22Rv1 (cell line): ENCODE measurements around the gene TOP3A.

Experiments
- H3K27ac ChIP-seq: fragments of 450-650 bp; 2 replicates; pipeline ENCODE4 v1.5.1; 2017
- ZFX ChIP-seq: fragments of 450-650 bp; IDR thresholded peaks from 2 replicates; pipeline ENCODE4 v1.6.1; 2017; ENCODE audit warnings: antibody characterized with exemption, borderline replicate concordance
- TF ChIP-seq, protein P1 (sequence below): fragments of 450-650 bp; IDR thresholded peaks from 2 replicates; pipeline ENCODE4 v1.5.1; 2017; ENCODE audit warnings: mild to moderate bottlenecking

TOP3A gene

GRCh38 chr17:18234853-18235380 lies 79.9 kb downstream of the TOP3A start:
- no peak overlapping the region for H3K27ac ChIP-seq

GRCh38 chr17:18233803-18234518 lies 80.8 kb downstream of the TOP3A start:
- H3K27ac ChIP-seq, result no peak overlapping the region
- TF ChIP-seq, protein P1, sequence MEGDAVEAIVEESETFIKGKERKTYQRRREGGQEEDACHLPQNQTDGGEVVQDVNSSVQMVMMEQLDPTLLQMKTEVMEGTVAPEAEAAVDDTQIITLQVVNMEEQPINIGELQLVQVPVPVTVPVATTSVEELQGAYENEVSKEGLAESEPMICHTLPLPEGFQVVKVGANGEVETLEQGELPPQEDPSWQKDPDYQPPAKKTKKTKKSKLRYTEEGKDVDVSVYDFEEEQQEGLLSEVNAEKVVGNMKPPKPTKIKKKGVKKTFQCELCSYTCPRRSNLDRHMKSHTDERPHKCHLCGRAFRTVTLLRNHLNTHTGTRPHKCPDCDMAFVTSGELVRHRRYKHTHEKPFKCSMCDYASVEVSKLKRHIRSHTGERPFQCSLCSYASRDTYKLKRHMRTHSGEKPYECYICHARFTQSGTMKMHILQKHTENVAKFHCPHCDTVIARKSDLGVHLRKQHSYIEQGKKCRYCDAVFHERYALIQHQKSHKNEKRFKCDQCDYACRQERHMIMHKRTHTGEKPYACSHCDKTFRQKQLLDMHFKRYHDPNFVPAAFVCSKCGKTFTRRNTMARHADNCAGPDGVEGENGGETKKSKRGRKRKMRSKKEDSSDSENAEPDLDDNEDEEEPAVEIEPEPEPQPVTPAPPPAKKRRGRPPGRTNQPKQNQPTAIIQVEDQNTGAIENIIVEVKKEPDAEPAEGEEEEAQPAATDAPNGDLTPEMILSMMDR, result no peak
- TF ChIP-seq ZFX, result no peak

More at GRCh38 chr17:18234853-18235380, 79.9 kb downstream of the TOP3A start:
- TF ChIP-seq ZFX, result no peak
- TF ChIP-seq, protein P1, result no peak

- H3K27ac ChIP-seq, result no peak overlapping the region
- TF ChIP-seq, protein P1, result no peak
- TF ChIP-seq ZFX, result no peak
Observed at GRCh38 chr17:18231164-18231563, 83.6 kb downstream of the TOP3A start.

DNA sequence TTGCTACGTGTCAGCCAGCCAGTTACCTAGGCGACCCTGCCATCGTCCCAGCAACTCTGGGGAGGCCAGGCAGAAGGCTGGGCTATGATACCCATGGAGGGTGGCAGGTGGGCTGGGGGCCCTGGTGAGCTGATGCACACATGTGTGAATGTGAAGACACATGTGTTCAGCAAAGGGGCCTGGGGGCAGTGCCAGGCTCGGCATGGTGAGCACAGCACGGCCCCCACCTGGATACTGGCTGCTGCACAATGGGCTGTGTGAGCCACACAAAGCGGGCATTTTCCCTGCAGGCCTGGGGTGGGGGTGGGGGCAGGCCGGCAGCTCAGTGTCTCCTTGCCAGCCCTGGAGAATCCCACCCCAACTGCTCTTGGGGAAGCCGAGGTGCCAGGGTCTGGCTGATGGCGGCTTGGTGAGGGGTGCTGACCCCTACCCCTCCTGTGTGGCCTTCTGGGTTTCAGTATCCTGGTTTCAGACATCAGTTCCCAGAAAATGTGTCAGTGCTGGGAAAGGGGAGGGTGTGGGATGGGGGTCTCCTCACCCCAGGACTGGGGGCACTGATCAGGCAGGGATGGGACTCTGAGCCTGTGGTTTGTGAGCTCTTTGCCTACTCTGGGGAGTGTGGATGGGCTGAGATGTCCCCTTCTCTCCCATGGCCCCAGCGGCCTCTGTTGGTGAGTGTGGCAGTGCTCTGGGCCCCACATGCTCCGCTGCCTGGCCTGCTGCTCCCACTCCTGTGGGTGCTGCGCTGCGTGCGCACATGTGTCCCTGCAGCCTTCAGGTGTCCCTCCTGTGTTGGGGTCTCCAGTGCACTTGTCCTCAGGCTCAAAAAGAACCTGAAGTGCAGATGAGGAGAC lies 84.3 kb downstream of the TOP3A start:
- H3K27ac ChIP-seq, result no peak overlapping the region
- TF ChIP-seq, protein P1, result no peak
- TF ChIP-seq ZFX, result no peak

GRCh38 chr17:18229771-18230170 lies 85.0 kb downstream of the TOP3A start:
- no peak overlapping the region for H3K27ac ChIP-seq

DNA sequence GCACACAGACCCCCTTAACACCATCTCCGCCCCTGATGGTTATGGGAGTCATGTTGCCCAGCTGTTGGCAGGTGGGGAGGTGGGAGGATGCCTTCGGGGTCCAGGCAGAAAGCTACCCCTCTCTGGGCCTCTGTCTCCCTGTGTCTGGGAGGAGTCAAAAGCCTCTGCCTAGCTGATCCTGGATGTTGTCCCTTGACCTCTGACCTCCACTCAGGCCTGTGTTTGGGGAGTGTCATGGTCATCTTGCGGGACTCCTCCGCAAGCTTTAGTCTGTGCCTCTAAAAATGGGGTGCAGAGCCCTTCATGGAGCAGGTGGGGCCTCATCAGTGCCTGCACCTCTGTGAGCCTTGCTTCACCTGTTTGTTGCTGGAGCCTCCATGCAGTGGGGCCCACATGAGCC lies 85.5 kb downstream of the TOP3A start:
- TF ChIP-seq, protein P1, result no peak
- TF ChIP-seq ZFX, result no peak
- H3K27ac ChIP-seq, result no peak overlapping the region

More at GRCh38 chr17:18229771-18230170, 85.0 kb downstream of the TOP3A start:
- TF ChIP-seq, protein P1, result no peak
- no peak for TF ChIP-seq ZFX

DNA sequence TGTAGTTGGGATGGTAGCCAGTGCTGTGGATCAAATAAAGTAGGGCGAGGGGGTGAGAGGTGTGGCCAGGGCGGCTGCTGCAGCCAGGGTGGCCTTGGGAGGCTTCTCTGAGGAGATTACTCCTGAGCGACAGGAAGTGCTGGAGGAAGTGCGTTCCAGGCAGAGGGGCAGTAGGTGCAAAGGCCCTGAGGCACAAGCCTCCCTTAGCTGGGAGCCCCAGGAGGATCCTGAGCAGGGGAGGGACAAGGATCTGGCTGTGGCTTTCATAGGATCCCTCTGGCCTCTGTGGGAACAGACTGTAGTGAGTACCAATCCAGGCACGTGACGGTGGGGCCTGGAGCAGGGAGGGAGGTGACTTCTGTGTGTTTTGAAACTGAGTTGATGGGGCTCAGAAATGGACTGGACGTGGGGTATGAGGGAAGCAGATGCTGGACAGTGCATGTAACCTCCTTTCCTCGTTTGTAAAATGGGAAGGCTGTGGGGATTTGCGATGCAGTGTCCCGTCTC lies 86.6 kb downstream of the TOP3A start:
- TF ChIP-seq ZFX, result no peak
- TF ChIP-seq, protein P1, result no peak
- no peak overlapping the region for H3K27ac ChIP-seq
